ENCODE measurements around the gene HOOK1. TPM values are rescaled to one million over a fixed set of nuclear protein-coding genes. Genes with fewer than 3 reads are reported as not detected.

HOOK1 gene
- total RNA-seq (2022; extraction: Qiagen RNA extraction; ENCODE audit: low read depth), result 0.17 to 0.94 TPM (median 0.21 TPM) in 5 replicates

GRCh38 chr1:59814901-59815825 lies at the start of gene HOOK1:
HOOK1 (plus strand) TSS chr1:59814949; CDS start chr1:59815118, 169 bp downstream.

Other genes starting within 250 kb of the HOOK1 start
- 0.06 TPM in 1 of 5 replicates, not detected in the others for gene CYP2J2, start 111.8 kb downstream of the HOOK1 start, total RNA-seq (2022; extraction: Qiagen RNA extraction; ENCODE audit: low read depth)